ENCODE data around the gene WDFY2.

GRCh38 chr13:51645761-51646670 lies 61.8 kb downstream of the WDFY2 start:
- no peak for TF ChIP-seq EZH2 (IDR thresholded peaks at IDR 0.05)
- no peak for TF ChIP-seq POLR2AphosphoS5 (IDR thresholded peaks at IDR 0.05; ENCODE audit: borderline replicate concordance, low read depth, low read length)
